Esophagus squamous epithelium (tissue), 5 donors: Measurements from ENCODE around the gene KBTBD2. TPM values are rescaled to one million over a fixed set of nuclear protein-coding genes. Genes with fewer than 3 reads are reported as not detected.

Source experiments
- DNase-seq: peaks from one replicate; lab custom pipeline; 2025; lab: John Stamatoyannopoulos, UW
- H3K27ac ChIP-seq, 4 donors: fragments of 200-600 bp; sonication (generic); one replicate each; pipeline ENCODE4 v1.5.1; 2016 to 2019; ENCODE audit warnings: mild to moderate bottlenecking in 1 of 4
- H3K27me3 ChIP-seq, 4 donors: fragments of 200-600 bp; sonication (generic); 1 replicate in 3 of 4; 2 replicates in 1 of 4; pipeline versions ENCODE4 v1.5.1 to v1.6.0; 2017 to 2021; ENCODE audit warnings: antibody characterized with exemption in 1 of 4
- H3K36me3 ChIP-seq, 3 donors: fragments of 200-600 bp; sonication (generic); one replicate each; pipeline ENCODE4 v1.5.1; 2016 to 2019
- H3K4me1 ChIP-seq, 3 donors: fragments of 200-600 bp; sonication (generic); one replicate each; pipeline ENCODE4 v1.5.1; 2017 to 2019
- H3K4me3 ChIP-seq, 4 donors: fragments of 200-600 bp; sonication (generic); 1 replicate in 3 of 4; 2 replicates in 1 of 4; pipeline ENCODE4 v1.5.1; 2016 to 2019; ENCODE audit warnings: mild to moderate bottlenecking in 2 of 4, moderate library complexity in 1 of 4
- H3K9me3 ChIP-seq, 3 donors: fragments of 200-600 bp; sonication (generic); one replicate each; pipeline ENCODE4 v1.5.1; 2016 to 2019
- POLR2A ChIP-seq, 4 donors: fragments of 450-650 bp; IDR thresholded peaks; one replicate each; pipeline ENCODE4 v1.6.1; 2017; ENCODE audit warnings: antibody characterized with exemption in 4 of 4, mild to moderate bottlenecking in 4 of 4, moderate library complexity in 3 of 4
- WGBS, 2 donors: methylation state at CpG; one replicate each; pipeline ENCODE4 v1.1.5; 2018; 5-methylcytosine and 5-hydroxymethylcytosine counted together
- intact Hi-C: fragments of 100-400 bp; cut with DNase I; formaldehyde crosslinking; loops from one replicate; pipeline ENCODE4 v1.15.0; 2022
- total RNA-seq, 4 donors: library from RNA; depleted of rRNA; stranded (reverse); fragments of >200 nt; gene quantifications; one replicate each; pipeline ENCODE4 v1.1.0, GENCODE V29; 2016
- TF ChIP-seq, protein P1 (sequence below), 6 experiments: fragments of 450-650 bp in 4 of 6; fragments of 200-600 bp in 2 of 6; sonication (generic) in 2 of 6; IDR thresholded peaks; one replicate each; pipeline ENCODE4 v1.5.1; 2016 to 2019; ENCODE audit warnings: antibody characterized with exemption in 6 of 6, mild to moderate bottlenecking in 4 of 6, moderate library complexity in 4 of 6
- donor health status: DM: yes; HTN: yes; CAD: no.

The KBTBD2 gene
- total RNA-seq, result 10 to 100 TPM; 13.3 to 36.4 (median 23.8) TPM

DNA sequence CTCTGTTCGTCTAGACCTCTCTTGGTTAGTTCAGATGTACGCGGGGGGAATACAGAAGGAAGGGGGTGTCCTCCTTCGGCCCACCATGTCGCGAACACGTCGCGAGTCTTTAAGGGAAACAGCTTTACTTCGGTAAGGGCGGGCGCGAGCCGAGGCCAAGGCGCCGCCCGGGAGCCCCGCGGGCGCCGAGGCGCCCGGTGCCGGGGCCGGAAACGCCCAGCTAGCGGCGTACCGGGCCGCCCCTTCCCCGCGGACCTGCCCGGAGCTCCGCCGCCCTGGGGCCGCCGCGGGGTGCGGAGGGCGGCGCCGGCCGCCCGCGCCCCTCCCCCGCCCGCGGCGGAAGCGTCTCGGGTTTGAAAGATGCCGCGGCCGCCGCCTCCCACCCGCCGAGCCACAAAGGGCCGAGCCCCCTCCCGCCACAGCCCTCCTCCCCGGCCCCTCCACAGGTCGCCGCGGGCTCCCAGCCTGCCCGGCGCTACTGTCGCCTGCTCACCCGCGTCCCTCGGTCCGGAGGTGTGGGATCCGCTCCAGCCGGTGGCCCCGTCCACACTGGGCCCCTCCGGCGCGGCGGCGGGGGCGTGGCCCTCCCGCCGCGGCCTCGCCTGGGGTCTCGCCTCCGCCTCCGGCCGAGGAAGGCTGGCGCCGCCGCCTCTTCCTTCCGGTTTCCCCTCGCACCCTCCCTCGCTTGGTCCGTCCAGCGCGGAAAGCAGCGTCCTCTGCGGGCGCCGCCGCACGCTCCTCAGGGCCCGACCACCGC, at the start of gene KBTBD2:
TSS of gene KBTBD2 (minus strand) at position 718 of the 757 bp plus-strand sequence. CDS start 12,156 bp downstream, outside the sequence.
- Histone ChIP-seq H3K27ac (peak within 1 kb of the TSS; percentile 97 to 100 (median 100)), H3K27me3 (no peaks in the 10 kb centered on the region), H3K4me1 (peaks cover 7 to 58% (median 18%) of the 10 kb centered on the region in 3 donors), H3K4me3 (peak within 1 kb of the TSS; percentile 80 to 98 (median 92)), H3K9me3 (no peaks in the 10 kb centered on the region), H3K36me3 (no peaks in the 10 kb centered on the region)
- TF ChIP-seq POLR2A (IDR thresholded peaks at IDR 0.05), result peak in 2 of 4 donors; percentile 61 to 66
- TF ChIP-seq, protein P1, sequence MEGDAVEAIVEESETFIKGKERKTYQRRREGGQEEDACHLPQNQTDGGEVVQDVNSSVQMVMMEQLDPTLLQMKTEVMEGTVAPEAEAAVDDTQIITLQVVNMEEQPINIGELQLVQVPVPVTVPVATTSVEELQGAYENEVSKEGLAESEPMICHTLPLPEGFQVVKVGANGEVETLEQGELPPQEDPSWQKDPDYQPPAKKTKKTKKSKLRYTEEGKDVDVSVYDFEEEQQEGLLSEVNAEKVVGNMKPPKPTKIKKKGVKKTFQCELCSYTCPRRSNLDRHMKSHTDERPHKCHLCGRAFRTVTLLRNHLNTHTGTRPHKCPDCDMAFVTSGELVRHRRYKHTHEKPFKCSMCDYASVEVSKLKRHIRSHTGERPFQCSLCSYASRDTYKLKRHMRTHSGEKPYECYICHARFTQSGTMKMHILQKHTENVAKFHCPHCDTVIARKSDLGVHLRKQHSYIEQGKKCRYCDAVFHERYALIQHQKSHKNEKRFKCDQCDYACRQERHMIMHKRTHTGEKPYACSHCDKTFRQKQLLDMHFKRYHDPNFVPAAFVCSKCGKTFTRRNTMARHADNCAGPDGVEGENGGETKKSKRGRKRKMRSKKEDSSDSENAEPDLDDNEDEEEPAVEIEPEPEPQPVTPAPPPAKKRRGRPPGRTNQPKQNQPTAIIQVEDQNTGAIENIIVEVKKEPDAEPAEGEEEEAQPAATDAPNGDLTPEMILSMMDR (IDR thresholded peaks at IDR 0.05), result no peak
- peak; percentile 49 for DNase-seq
- 0 to 2% methylated on average over 6 to 7 of the region's 104 CpGs for WGBS, 2 donors
- intact Hi-C loops, result no loop called here

DNA sequence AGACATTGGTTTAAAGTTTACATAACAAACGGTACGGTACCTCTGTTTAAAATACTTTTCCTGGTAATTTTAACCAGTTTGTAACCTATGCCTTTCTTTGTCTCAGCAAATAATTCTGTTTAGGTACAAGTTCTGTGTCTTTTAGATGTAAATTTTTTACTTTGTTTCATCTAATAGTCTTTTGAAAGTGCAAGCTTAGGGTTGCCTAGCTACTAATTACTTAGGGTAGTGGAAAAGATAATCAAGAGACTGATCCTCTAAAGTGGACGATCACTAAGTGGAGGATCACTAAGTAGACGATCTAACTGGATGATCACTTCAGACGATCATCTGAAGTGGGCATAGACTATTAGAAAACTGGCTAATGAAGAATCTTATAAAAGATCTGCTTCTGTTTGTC, 49.6 kb upstream of the KBTBD2 start:
- H3K4me3 ChIP-seq, result peak overlapping the region in 3 of 4 donors; percentile 78 to 93 (median 88)
- H3K36me3 ChIP-seq, result no peaks in the 10 kb centered on the region
- no peaks in the 10 kb centered on the region for H3K27me3 ChIP-seq
- TF ChIP-seq, protein P1 (IDR thresholded peaks at IDR 0.05), result no peak
- intact Hi-C loops, result loop anchor here (10.0 kb wide), 2 partner anchors 96 to 114 kb away; no protein-coding TSS in a partner anchor
- H3K4me1 ChIP-seq, result peaks cover 6 to 59% (median 29%) of the 10 kb centered on the region in 3 donors
- H3K9me3 ChIP-seq, result no peaks in the 10 kb centered on the region
- peak overlapping the region; percentile 90 to 98 (median 94) for H3K27ac ChIP-seq
- WGBS, 2 donors, result 28 to 29% methylated on average over 5 of the region's 5 CpGs
- no peak for DNase-seq

DNA sequence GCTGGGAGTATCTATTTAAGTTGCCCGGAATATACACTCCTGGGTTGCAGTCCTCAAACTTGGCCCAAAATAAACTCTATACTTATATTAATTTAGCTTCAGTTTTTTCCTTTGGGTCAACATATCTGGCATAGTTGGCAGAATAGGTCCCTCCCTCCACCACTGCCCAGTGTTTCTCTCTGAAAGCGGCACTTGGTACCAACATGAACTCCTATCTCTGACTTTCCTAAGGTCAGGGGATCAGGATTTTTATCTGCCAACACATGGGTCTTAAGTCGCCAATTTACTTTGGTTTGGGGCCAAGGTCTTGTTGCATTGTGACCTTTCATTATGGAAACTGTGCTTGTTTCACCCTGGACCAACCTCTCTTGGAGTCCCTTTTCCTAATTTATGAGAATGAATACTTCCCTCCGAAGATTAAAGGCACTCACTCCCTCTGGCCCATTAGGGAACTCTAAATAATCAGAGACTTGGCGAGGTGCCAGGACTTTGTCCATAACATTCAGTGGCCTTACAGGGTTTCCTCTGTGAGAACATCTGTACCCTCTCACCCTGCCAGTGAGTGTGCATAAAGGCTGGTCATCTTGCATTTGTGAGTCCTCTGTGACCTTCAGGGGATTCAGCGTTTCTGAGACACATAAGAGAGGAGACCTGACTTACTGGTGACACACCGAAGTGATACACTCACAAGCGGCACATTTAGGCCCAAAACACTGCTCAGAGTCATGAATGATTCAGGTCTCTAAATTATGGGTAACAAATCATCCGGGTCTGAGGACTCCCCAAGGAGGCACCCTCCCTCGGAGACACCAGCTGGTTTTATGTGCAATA, 46.0 kb upstream of the KBTBD2 start:
- no peak for TF ChIP-seq POLR2A (IDR thresholded peaks at IDR 0.05)
- TF ChIP-seq, protein P1 (IDR thresholded peaks at IDR 0.05), result no peak
- 61 to 67% methylated on average over 10 of the region's 10 CpGs for WGBS, 2 donors

DNA sequence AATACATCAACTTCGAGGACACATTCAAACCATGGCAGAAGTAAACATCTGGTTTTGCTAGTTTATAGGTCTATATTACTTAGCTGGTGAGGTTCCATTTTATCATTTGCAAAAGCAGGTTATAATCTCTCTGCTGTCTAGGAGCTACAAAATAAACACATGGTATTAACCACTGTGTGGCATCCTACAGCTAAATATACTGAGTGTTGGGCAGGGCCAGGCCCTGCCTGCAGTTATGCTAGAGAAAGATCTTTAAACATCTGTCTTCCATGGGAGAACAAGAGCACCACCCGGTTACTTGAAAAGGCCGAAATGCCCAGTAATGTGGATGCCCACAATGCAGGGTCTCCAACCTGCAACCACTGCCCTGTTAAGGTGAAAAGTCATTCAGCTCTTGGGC, 45.1 kb upstream of the KBTBD2 start:
- peak overlapping the region in 1 of 4 donors; percentile 55 for H3K27ac ChIP-seq

More for the DNA sequence above, 46.0 kb upstream of the KBTBD2 start:
- Histone ChIP-seq H3K4me3 (peak overlapping the region in 1 of 4 donors; percentile 18), H3K4me1 (peaks cover 6 to 63% (median 29%) of the 10 kb centered on the region in 3 donors), H3K36me3 (peaks cover 0 to 18% (median 0%) of the 10 kb centered on the region in 3 donors), H3K9me3 (no peaks in the 10 kb centered on the region), H3K27ac (peak overlapping the region in 2 of 4 donors; percentile 10 to 55), H3K27me3 (no peaks in the 10 kb centered on the region)
- intact Hi-C loops, result no loop called here
- DNase-seq, result no peak

More for the DNA sequence above, 45.1 kb upstream of the KBTBD2 start:
- TF ChIP-seq, protein P1 (IDR thresholded peaks at IDR 0.05), result no peak
- no peak for TF ChIP-seq POLR2A (IDR thresholded peaks at IDR 0.05)
- WGBS, 2 donors, result 76 to 100% methylated on average over 2 to 3 of the region's 3 CpGs
- Histone ChIP-seq H3K4me1 (peaks cover 6 to 59% (median 29%) of the 10 kb centered on the region in 3 donors), H3K36me3 (peaks cover 0 to 27% (median 0%) of the 10 kb centered on the region in 3 donors), H3K9me3 (no peaks in the 10 kb centered on the region), H3K27me3 (no peaks in the 10 kb centered on the region), H3K4me3 (no peak overlapping the region)
- intact Hi-C loops, result no loop called here
- DNase-seq, result no peak
